Tracheal epithelial cell (primary cell): ENCODE measurements around the gene COL6A3. TPM values are rescaled to one million over a fixed set of nuclear protein-coding genes. Genes with fewer than 3 reads are reported as not detected.

ENCODE experiments used
- total RNA-seq: library from RNA; depleted of rRNA; stranded (reverse); fragments of >200 nt; gene quantifications from 2 replicates; pipeline ENCODE4 v1.2.1, GENCODE V29; 2014

COL6A3 gene
- total RNA-seq, result 0.21 and 0.72 TPM in 2 replicates

DNA sequence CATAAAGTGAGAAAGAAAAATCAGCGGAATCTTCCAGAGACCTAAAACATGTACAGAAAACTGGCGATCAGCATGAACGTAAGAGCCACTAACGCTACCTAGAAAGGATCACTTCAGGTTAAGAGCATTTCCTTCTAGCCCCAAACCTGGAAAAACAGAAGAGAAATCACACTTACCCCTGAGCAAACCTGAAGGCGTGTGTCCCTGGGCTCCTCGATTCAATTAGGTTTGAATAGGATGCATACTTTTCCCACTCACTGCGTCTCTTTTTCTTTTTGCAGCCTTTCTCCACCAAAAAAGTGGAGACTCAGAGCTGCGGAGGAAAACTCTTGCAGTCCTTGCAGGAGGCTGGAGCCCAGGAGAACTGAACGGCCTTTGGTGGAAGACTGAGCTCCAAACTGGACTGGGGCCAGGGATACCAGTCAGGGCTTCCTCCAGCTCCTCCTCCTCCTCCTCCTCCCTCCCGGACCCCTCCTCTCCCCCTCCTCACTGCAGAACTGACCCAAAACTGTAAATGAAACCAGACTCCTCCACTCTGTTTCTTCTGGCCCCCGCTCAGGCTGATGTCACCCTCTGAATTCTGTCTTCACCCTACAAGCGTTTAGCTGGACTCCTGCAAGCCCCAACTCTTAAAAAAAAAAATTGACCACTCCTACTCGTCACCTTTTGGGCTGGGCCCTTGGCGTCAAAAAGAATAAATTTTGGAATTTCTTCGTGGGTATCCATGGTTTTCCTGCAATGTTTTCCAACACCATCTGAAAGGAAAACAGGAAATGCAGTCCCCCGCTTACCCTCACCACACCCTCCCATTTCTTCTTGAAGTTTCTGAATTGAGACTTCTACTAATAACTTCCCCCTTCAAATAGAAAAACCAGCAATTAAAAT lies at the start of gene COL6A3:
Gene COL6A3 (minus strand): TSS at position 388 of the 885 bp plus-strand sequence. CDS start 17,347 bp downstream, outside the sequence.

Other genes starting within 250 kb of the COL6A3 start
- 9.9 and 16.4 TPM in 2 replicates for gene MLPH, start 73.1 kb upstream of the COL6A3 start, total RNA-seq
- not detected in 2 replicates for gene PRLH, start 152.4 kb upstream of the COL6A3 start, total RNA-seq
- 2.1 and 3.1 TPM in 2 replicates for gene RAB17, start 176.6 kb upstream of the COL6A3 start, total RNA-seq
- gene LRRFIP1, start 213.4 kb upstream of the COL6A3 start, total RNA-seq, result 83.6 and 94.6 TPM in 2 replicates